Caco-2 (cell line): ENCODE measurements around the gene ZNF230. TPM values are rescaled to one million over a fixed set of nuclear protein-coding genes. Genes with fewer than 3 reads are reported as not detected.

Experiments used
- BruUV-seq: library from RNA; stranded (reverse); fragments of 400-500 nt; replicated peaks from 2 replicates; lab custom pipeline; 2021; lab: Mats Ljungman, UMichigan
- CTCF ChIA-PET: fragments of 300-600 bp; sonication (Branson Sonifier 250); formaldehyde crosslinking; loops from one replicate; lab custom pipeline; 2022; ENCODE audit warnings: antibody characterized with exemption; lab: Charles Lee
- POLR2A ChIA-PET: fragments of 300-600 bp; sonication (Branson Sonifier 250); formaldehyde crosslinking; loops from one replicate; lab custom pipeline; 2022; ENCODE audit warnings: antibody characterized with exemption; lab: Charles Lee
- DNase-seq, 2 experiments: peaks; one replicate each; pipeline versions ENCODE4 v3.0.0 to v3.0.0-alpha.2; 2020 to 2022
- H3K27me3 ChIP-seq: replicated peaks from 2 replicates; pipeline ENCODE4 v1.6.0; 2011; ENCODE audit warnings: low read length; ENCODE audit not compliant: control insufficient read depth, insufficient read depth
- H3K36me3 ChIP-seq: 2 replicates; pipeline ENCODE4 v1.5.1; 2011; ENCODE audit warnings: low read length; ENCODE audit not compliant: control insufficient read depth, insufficient read depth
- H3K4me1 ChIP-seq: fragments of 250-450 bp; sonication (Bioruptor Pico); 2 replicates; pipeline ENCODE4 v1.5.1; 2020; ENCODE audit warnings: mild to moderate bottlenecking
- H3K4me3 ChIP-seq: 2 replicates; pipeline ENCODE4 v1.5.1; 2011; ENCODE audit warnings: low read depth, mild to moderate bottlenecking, control low read depth, low read length
- H3K9me3 ChIP-seq: fragments of 250-450 bp; sonication (Bioruptor Pico); 2 replicates; pipeline ENCODE4 v1.5.1; 2020; ENCODE audit warnings: mild to moderate bottlenecking, moderate library complexity
- H3K27ac Mint-ChIP-seq: one replicate; pipeline ENCODE4 v1.8.0; 2022; ENCODE audit warnings: mixed read lengths; ENCODE audit not compliant: unreplicated experiment
- H3K27me3 Mint-ChIP-seq: one replicate; pipeline ENCODE4 v1.8.0; 2022; ENCODE audit warnings: mixed read lengths; ENCODE audit not compliant: insufficient read depth, unreplicated experiment
- H3K36me3 Mint-ChIP-seq: one replicate; pipeline ENCODE4 v1.8.0; 2022; ENCODE audit warnings: mild to moderate bottlenecking, mixed read lengths; ENCODE audit not compliant: insufficient read depth, unreplicated experiment
- H3K4me1 Mint-ChIP-seq: one replicate; pipeline ENCODE4 v1.8.0; 2022; ENCODE audit warnings: low read depth, mixed read lengths; ENCODE audit not compliant: unreplicated experiment
- H3K4me3 Mint-ChIP-seq: one replicate; pipeline ENCODE4 v1.8.0; 2022; ENCODE audit warnings: mild to moderate bottlenecking, moderate library complexity, mixed read lengths; ENCODE audit not compliant: unreplicated experiment
- H3K9me3 Mint-ChIP-seq: one replicate; pipeline ENCODE4 v1.8.0; 2022; ENCODE audit warnings: mixed read lengths; ENCODE audit not compliant: unreplicated experiment
- CTCF ChIP-seq, 2 experiments: fragments of 200-600 bp in 1 of 2; IDR thresholded peaks; 1 replicate in 1 of 2; 2 replicates in 1 of 2; pipeline versions ENCODE4 v1.5.1 to v1.8.0; 2011 to 2022; ENCODE audit warnings: antibody characterized with exemption in 1 of 2, control low read depth in 1 of 2, inconsistent platforms in 1 of 2, low read depth in 1 of 2, low read length in 1 of 2, mild to moderate bottlenecking in 1 of 2, moderate library complexity in 1 of 2; ENCODE audit not compliant: insufficient read depth in 1 of 2, severe bottlenecking in 1 of 2, unreplicated experiment in 1 of 2
- intact Hi-C: fragments of 100-400 bp; cut with micrococcal nuclease; formaldehyde crosslinking; loops from one replicate; pipeline ENCODE4 v1.10.0; 2022; ENCODE audit not compliant: unreplicated experiment
- total RNA-seq: library from RNA; stranded (reverse); gene quantifications from 2 replicates; pipeline ENCODE4 v1.2.3, GENCODE V29; 2022

ZNF230 gene
- total RNA-seq, 1 experiment from 2014 or later, result 5.1 TPM

GRCh38 chr19:44061038-44061437 lies 58.3 kb downstream of the ZNF230 start:
- Mint-ChIP-seq H3K4me3 (no peak overlapping the region), H3K27me3 (no peaks in the 10 kb centered on the region), H3K9me3 (peaks cover 3% of the 10 kb centered on the region), H3K4me1 (no peaks in the 10 kb centered on the region), H3K27ac (no peak overlapping the region), H3K36me3 (peaks cover 49% of the 10 kb centered on the region)
- ChIA-PET CTCF (no interaction called here), POLR2A (no interaction called here)
- Histone ChIP-seq H3K4me3 (no peak overlapping the region), H3K4me1 (no peaks in the 10 kb centered on the region), H3K36me3 (peaks cover 5% of the 10 kb centered on the region), H3K27me3 (no peaks in the 10 kb centered on the region), H3K9me3 (peaks cover 4% of the 10 kb centered on the region)
- intact Hi-C loops, result no loop called here
- DNase-seq, result no peak
- TF ChIP-seq CTCF (IDR thresholded peaks at IDR 0.05; ENCODE audit: insufficient read depth in 1 of 2, low read depth in 1 of 2, low read length in 1 of 2, severe bottlenecking in 1 of 2, unreplicated experiment in 1 of 2), result no peak
- BruUV-seq, result no TSS peak

Other genes with a start within 250 kb of the ZNF230 start
- gene SMG9, start 248.0 kb upstream of the ZNF230 start, total RNA-seq, result 87.6 and 98.8 TPM in 2 replicates
- gene KCNN4, start 222.0 kb upstream of the ZNF230 start, total RNA-seq, result 3.0 and 4.0 TPM in 2 replicates
- gene LYPD5, start 200.5 kb upstream of the ZNF230 start, total RNA-seq, result 0.93 and 0.95 TPM in 2 replicates
- 12.0 and 14.7 TPM in 2 replicates for gene ZNF283, start 175.6 kb upstream of the ZNF230 start, total RNA-seq
- gene ZNF404, start 119.0 kb upstream of the ZNF230 start, total RNA-seq, result 0.43 and 1.1 TPM in 2 replicates
- 14.8 and 14.9 TPM in 2 replicates for gene ZNF45, start 67.7 kb upstream of the ZNF230 start, total RNA-seq
- 4.3 and 6.2 TPM in 2 replicates for gene ZNF221, start 51.7 kb upstream of the ZNF230 start, total RNA-seq
- gene ZNF155, start 18.8 kb upstream of the ZNF230 start, total RNA-seq, result 9.4 and 10.3 TPM in 2 replicates
- gene ZNF222, start 22.4 kb downstream of the ZNF230 start, total RNA-seq, result 4.4 and 5.6 TPM in 2 replicates
- gene ZNF223, start 49.1 kb downstream of the ZNF230 start, total RNA-seq, result 9.9 and 11.3 TPM in 2 replicates
- gene ZNF284, start 69.2 kb downstream of the ZNF230 start, total RNA-seq, result 2.3 and 3.6 TPM in 2 replicates
- gene ZNF224, start 91.4 kb downstream of the ZNF230 start, total RNA-seq, result 24.7 and 25.9 TPM in 2 replicates
- gene ZNF225, start 110.4 kb downstream of the ZNF230 start, total RNA-seq, result 4.3 and 4.8 TPM in 2 replicates
- 9.4 and 13.3 TPM in 2 replicates for gene ZNF234, start 138.6 kb downstream of the ZNF230 start, total RNA-seq
- gene ZNF226, start 162.1 kb downstream of the ZNF230 start, total RNA-seq, result 27.0 and 28.0 TPM in 2 replicates
- 25.9 and 27.3 TPM in 2 replicates for gene ZNF227, start 209.6 kb downstream of the ZNF230 start, total RNA-seq